ENCODE measurements around the gene C9orf40.

C9orf40 gene

GRCh38 chr9:74952201-74953151 is at the start of gene C9orf40:
Gene C9orf40 (minus strand): TSS chr9:74952912. CDS start chr9:74952611, 301 bp downstream.
- DNase-seq, result peak; percentile 88 to 90

GRCh38 chr9:75001719-75002421 is 49.2 kb upstream of the C9orf40 start:
- DNase-seq, result no peak

GRCh38 chr9:75000835-75001234 is 48.1 kb upstream of the C9orf40 start:
- no peak for DNase-seq

- DNase-seq, result no peak
These were observed 32.3 kb upstream of the C9orf40 start for GRCh38 chr9:74985041-74985440.

GRCh38 chr9:74983709-74984108 is 31.0 kb upstream of the C9orf40 start:
- DNase-seq, result no peak

GRCh38 chr9:74979844-74980243 is 27.1 kb upstream of the C9orf40 start:
- DNase-seq, result no peak

GRCh38 chr9:74977287-74977686 is 24.6 kb upstream of the C9orf40 start:
- DNase-seq, result no peak

GRCh38 chr9:74975538-74975937 is 22.8 kb upstream of the C9orf40 start:
- no peak for DNase-seq

- DNase-seq, result no peak
These were observed 21.8 kb upstream of the C9orf40 start for GRCh38 chr9:74974558-74974957.

- no peak for DNase-seq
These were observed 21.0 kb upstream of the C9orf40 start for GRCh38 chr9:74973714-74974113.

GRCh38 chr9:74963056-74963455 is 10.3 kb upstream of the C9orf40 start:
- DNase-seq, result no peak

- no peak for DNase-seq
These were observed 8.8 kb upstream of the C9orf40 start for GRCh38 chr9:74961496-74961895.

GRCh38 chr9:74960561-74960960 is 7.8 kb upstream of the C9orf40 start:
- DNase-seq, result no peak

GRCh38 chr9:74958587-74958986 is 5.9 kb upstream of the C9orf40 start:
- DNase-seq, result no peak

GRCh38 chr9:74953235-74953751 is 581 bp upstream of the C9orf40 start:
- no peak for DNase-seq

- DNase-seq, result peak; percentile 36 to 42
These were observed 974 bp downstream of the C9orf40 start for GRCh38 chr9:74951725-74952151.

- no peak for DNase-seq
These were observed 1.5 kb downstream of the C9orf40 start for GRCh38 chr9:74951107-74951720.

GRCh38 chr9:74949859-74950855 is 2.6 kb downstream of the C9orf40 start:
- no peak for DNase-seq

GRCh38 chr9:74948937-74949336 is 3.8 kb downstream of the C9orf40 start:
- DNase-seq, result no peak

- no peak for DNase-seq
These were observed 6.0 kb downstream of the C9orf40 start for GRCh38 chr9:74946686-74947085.

GRCh38 chr9:74942801-74943200 is 9.9 kb downstream of the C9orf40 start:
- no peak for DNase-seq

- DNase-seq, result no peak
These were observed 12.1 kb downstream of the C9orf40 start for GRCh38 chr9:74940600-74940999.
